Liver (tissue), 9 donors: ENCODE data around the gene IL1RL1. TPM values are rescaled to one million over a fixed set of nuclear protein-coding genes. Genes with fewer than 3 reads are reported as not detected.

Experiments
- DNase-seq: peaks from one replicate; pipeline ENCODE4 v3.0.0-alpha.2; 2017; ENCODE audit warnings: low spot score
- H3K27ac ChIP-seq, 2 donors: one replicate each; pipeline ENCODE4 v1.7.0; 2013; ENCODE audit warnings: inconsistent platforms in 2 of 2, low read length in 2 of 2, control low read depth in 1 of 2, low read depth in 1 of 2, mild to moderate bottlenecking in 1 of 2
- H3K27me3 ChIP-seq, 4 donors: one replicate each; pipeline versions ENCODE4 v1.6.1 to v1.7.0; 2013; ENCODE audit warnings: low read length in 3 of 4, inconsistent platforms in 1 of 4, mild to moderate bottlenecking in 1 of 4, moderate library complexity in 1 of 4; ENCODE audit not compliant: control insufficient read depth in 4 of 4, insufficient read depth in 4 of 4
- H3K36me3 ChIP-seq, 4 donors: one replicate each; pipeline versions ENCODE4 v1.6.1 to v1.7.0; 2013; ENCODE audit warnings: low read length in 3 of 4, mild to moderate bottlenecking in 3 of 4, low read depth in 1 of 4, moderate library complexity in 1 of 4; ENCODE audit not compliant: control insufficient read depth in 4 of 4, insufficient read depth in 3 of 4
- H3K4me1 ChIP-seq, 4 donors: one replicate each; pipeline versions ENCODE4 v1.6.1 to v1.7.0; 2013; ENCODE audit warnings: low read length in 3 of 4, mild to moderate bottlenecking in 3 of 4, moderate library complexity in 1 of 4; ENCODE audit not compliant: control insufficient read depth in 4 of 4, insufficient read depth in 4 of 4
- H3K4me3 ChIP-seq, 3 donors: one replicate each; pipeline versions ENCODE4 v1.6.1 to v1.7.0; 2013; ENCODE audit warnings: low read length in 3 of 3, control low read depth in 1 of 3, low read depth in 1 of 3, mild to moderate bottlenecking in 1 of 3
- H3K9ac ChIP-seq, 2 donors: one replicate each; pipeline ENCODE4 v1.7.0; 2013; ENCODE audit warnings: low read length in 2 of 2, mild to moderate bottlenecking in 2 of 2, moderate library complexity in 2 of 2, control low read depth in 1 of 2, low read depth in 1 of 2
- H3K9me3 ChIP-seq, 4 donors: one replicate each; pipeline versions ENCODE4 v1.6.1 to v1.7.0; 2013; ENCODE audit warnings: low read length in 3 of 4; ENCODE audit not compliant: control insufficient read depth in 4 of 4
- ATF3 ChIP-seq: IDR thresholded peaks from 2 replicates; pipeline ENCODE4 v1.6.1; 2016; ENCODE audit warnings: antibody characterized with exemption
- CTCF ChIP-seq: fragments of 150-350 bp; IDR thresholded peaks from 2 replicates; pipeline ENCODE4 v1.5.1; 2017; ENCODE audit warnings: improper control_type of control experiment, low read depth, low read length; ENCODE audit not compliant: missing input control
- EGR1 ChIP-seq, 2 donors: IDR thresholded peaks; 2 replicates each; pipeline ENCODE4 v1.6.1; 2016 to 2018; ENCODE audit warnings: antibody characterized with exemption in 2 of 2, low read depth in 2 of 2
- FOXA1 ChIP-seq: IDR thresholded peaks from 2 replicates; pipeline ENCODE4 v1.6.1; 2016; ENCODE audit warnings: antibody characterized with exemption
- FOXA2 ChIP-seq: IDR thresholded peaks from 2 replicates; pipeline ENCODE4 v1.6.1; 2016; ENCODE audit warnings: antibody characterized with exemption
- GABPA ChIP-seq, 2 donors: IDR thresholded peaks in 1 of 2; conservative IDR thresholded peaks in 1 of 2; 2 replicates each; pipeline ENCODE4 v1.6.1; 2016; ENCODE audit warnings: antibody characterized with exemption in 2 of 2, mild to moderate bottlenecking in 1 of 2, moderate library complexity in 1 of 2
- HNF4A ChIP-seq, 2 donors: conservative IDR thresholded peaks; 2 replicates each; pipeline ENCODE4 v1.6.1; 2016; ENCODE audit warnings: antibody characterized with exemption in 2 of 2, mild to moderate bottlenecking in 2 of 2
- HNF4G ChIP-seq: IDR thresholded peaks from 2 replicates; pipeline ENCODE4 v1.6.1; 2016; ENCODE audit warnings: antibody characterized with exemption
- JUND ChIP-seq, 2 donors: IDR thresholded peaks; 2 replicates each; pipeline ENCODE4 v1.6.1; 2016; ENCODE audit warnings: antibody characterized with exemption in 2 of 2
- MAX ChIP-seq: IDR thresholded peaks from 2 replicates; pipeline ENCODE4 v1.6.1; 2016; ENCODE audit warnings: antibody characterized with exemption
- NR2F2 ChIP-seq: IDR thresholded peaks from 2 replicates; pipeline ENCODE4 v1.6.1; 2016; ENCODE audit warnings: antibody characterized with exemption
- RXRA ChIP-seq, 2 donors: IDR thresholded peaks; 2 replicates each; pipeline ENCODE4 v1.6.1; 2017 to 2018; ENCODE audit warnings: antibody characterized with exemption in 2 of 2, mild to moderate bottlenecking in 1 of 2
- SP1 ChIP-seq: IDR thresholded peaks from 2 replicates; pipeline ENCODE4 v1.6.1; 2018; ENCODE audit warnings: antibody characterized with exemption, mild to moderate bottlenecking
- TAF1 ChIP-seq: conservative IDR thresholded peaks from 2 replicates; pipeline ENCODE4 v1.6.1; 2016; ENCODE audit warnings: antibody characterized with exemption, mild to moderate bottlenecking
- YY1 ChIP-seq: IDR thresholded peaks from 2 replicates; pipeline ENCODE4 v1.6.1; 2016; ENCODE audit warnings: antibody characterized with exemption, mild to moderate bottlenecking
- ZBTB33 ChIP-seq: IDR thresholded peaks from 2 replicates; pipeline ENCODE4 v1.6.1; 2016; ENCODE audit warnings: antibody characterized with exemption
- WGBS: extraction: QIAGEN DNeasy Blood & Tissue Kit; methylation state at CpG from one replicate; pipeline ENCODE4 v1.1.7; 2013; 5-methylcytosine and 5-hydroxymethylcytosine counted together
- polyA plus RNA-seq, 2 donors: library from polyadenylated mRNA; stranded (reverse) in 1 of 2; unstranded in 1 of 2; fragments of 200-250 nt in 1 of 2; fragments of >200 nt in 1 of 2; fragmentation: Nextera tagmentation in 1 of 2; extraction: Ambion mirVana in 1 of 2; gene quantifications; one replicate each; pipeline versions ENCODE4 v1.2.1 to v1.2.3, GENCODE V29; 2013 to 2015
- total RNA-seq, 2 donors: library from RNA; depleted of rRNA; stranded (reverse); fragments of >200 nt; gene quantifications; one replicate each; pipeline ENCODE4 v1.2.3, GENCODE V29; 2014
- donor health status: healthy.
- donor health status: healthy.
- donor health status: healthy.
- donor health status: healthy.
- donor health status: healthy.

Gene IL1RL1
- total and polyA plus RNA-seq, 4 donors = 0.75 to 6.2 (median 3.2) TPM

GRCh38 chr2:102262216-102263129, 48.9 kb upstream of the IL1RL1 start:
- no peak overlapping the region for H3K27ac ChIP-seq

GRCh38 chr2:102264952-102265351, 46.4 kb upstream of the IL1RL1 start:
- TF ChIP-seq ATF3 (no peak), NR2F2 (no peak), GABPA (IDR thresholded peaks at IDR 0.05 in 1 of 2, conservative IDR thresholded peaks at IDR 0.05 in 1 of 2) (no peak), CTCF (no peak), MAX (no peak), JUND (IDR thresholded peaks at IDR 0.05) (no peak), SP1 (no peak)
- H3K27ac ChIP-seq = no peak overlapping the region
- no peaks in the 10 kb centered on the region for H3K4me1 ChIP-seq
- no peak overlapping the region for H3K4me3 ChIP-seq
- H3K36me3 ChIP-seq = no peaks in the 10 kb centered on the region
- H3K9ac ChIP-seq = no peak overlapping the region
- DNase-seq = no peak
- H3K9me3 ChIP-seq = no peaks in the 10 kb centered on the region
- peaks cover 0 to 3% (median 0%) of the 10 kb centered on the region in 4 donors for H3K27me3 ChIP-seq
- 82% methylated on average over 2 of the region's 2 CpGs for WGBS

More at GRCh38 chr2:102262216-102263129, 48.9 kb upstream of the IL1RL1 start:
- 69% methylated on average over 6 of the region's 6 CpGs for WGBS
- no peak for DNase-seq
- Histone ChIP-seq H3K27me3 (peaks cover 0 to 3% (median 0%) of the 10 kb centered on the region in 4 donors), H3K4me3 (no peak overlapping the region), H3K4me1 (no peaks in the 10 kb centered on the region), H3K36me3 (no peaks in the 10 kb centered on the region), H3K9me3 (no peaks in the 10 kb centered on the region), H3K9ac (no peak overlapping the region)
- TF ChIP-seq SP1 (no peak), MAX (no peak), FOXA2 (no peak), HNF4A (conservative IDR thresholded peaks at IDR 0.05) (no peak), TAF1 (no peak), JUND (IDR thresholded peaks at IDR 0.05) (no peak), ZBTB33 (no peak), EGR1 (IDR thresholded peaks at IDR 0.05; ENCODE audit: low read depth in 2 of 2) (no peak), FOXA1 (no peak), RXRA (IDR thresholded peaks at IDR 0.05) (no peak), YY1 (no peak), GABPA (IDR thresholded peaks at IDR 0.05 in 1 of 2, conservative IDR thresholded peaks at IDR 0.05 in 1 of 2) (no peak), CTCF (no peak), HNF4G (no peak), ATF3 (no peak)
